ENCODE results near the gene SCG3.

- TF ChIP-seq POLR2A (IDR thresholded peaks at IDR 0.05; ENCODE audit: low read depth) = no peak
- TF ChIP-seq POLR2AphosphoS5 (IDR thresholded peaks at IDR 0.05) = no peak
These were observed 42.9 kb downstream of the SCG3 start for GRCh38 chr15:51724199-51724598.
